H1 (cell line): Measurements from ENCODE around the gene PIGBOS1. TPM values are rescaled to one million over a fixed set of nuclear protein-coding genes. Genes with fewer than 3 reads are reported as not detected.

Experiments
- CTCF ChIA-PET: fragments of 300-600 bp; sonication (Branson Sonifier 250); formaldehyde crosslinking; loops from one replicate; lab custom pipeline; 2021; ENCODE audit not compliant: partially characterized antibody; lab: Charles Lee
- POLR2A ChIA-PET: fragments of 300-600 bp; sonication (Branson Sonifier 250); formaldehyde crosslinking; loops from one replicate; lab custom pipeline; 2021; ENCODE audit warnings: inconsistent platforms; ENCODE audit not compliant: partially characterized antibody; lab: Charles Lee
- DNase-seq, 2 experiments: peaks; one replicate each; pipeline versions ENCODE4 v3.0.0 to v3.0.0-alpha.2; 2010 to 2022; ENCODE audit warnings: low spot score in 2 of 2, low read depth in 1 of 2, mixed read lengths in 1 of 2
- FAIRE-seq: peaks from 2 replicates; lab custom pipeline; 2011; peaks lifted over from hg19 to GRCh38; lab: Jason Lieb, UNC
- H2AFZ ChIP-seq: 2 replicates; pipeline ENCODE4 v1.8.1; 2012; ENCODE audit warnings: low read length, inconsistent platforms
- H2AK5ac ChIP-seq: 2 replicates; pipeline ENCODE4 v1.6.1; 2013; ENCODE audit warnings: low read depth, low read length
- H2BK120ac ChIP-seq: replicated peaks from 2 replicates; pipeline ENCODE3; 2013; ENCODE audit warnings: low read depth, low read length, inconsistent platforms
- H2BK12ac ChIP-seq: 2 replicates; pipeline ENCODE4 v1.6.1; 2013; ENCODE audit warnings: low read depth, low read length
- H2BK15ac ChIP-seq: 2 replicates; pipeline ENCODE4 v1.6.1; 2013; ENCODE audit warnings: low read length
- H2BK20ac ChIP-seq: 2 replicates; pipeline ENCODE4 v1.6.1; 2013; ENCODE audit warnings: low read length
- H2BK5ac ChIP-seq: 2 replicates; pipeline ENCODE4 v1.6.1; 2013; ENCODE audit warnings: low read depth, low read length
- H3K14ac ChIP-seq: 2 replicates; pipeline ENCODE4 v1.6.1; 2013; ENCODE audit warnings: inconsistent platforms; ENCODE audit not compliant: insufficient read length
- H3K18ac ChIP-seq: 2 replicates; pipeline ENCODE4 v1.6.1; 2013; ENCODE audit warnings: low read length; ENCODE audit errors: extremely low read depth
- H3K23ac ChIP-seq: 2 replicates; pipeline ENCODE4 v1.6.1; 2013; ENCODE audit warnings: inconsistent platforms; ENCODE audit not compliant: insufficient read length
- H3K23me2 ChIP-seq: 2 replicates; pipeline ENCODE4 v1.6.1; 2013; ENCODE audit warnings: low read depth, low read length
- H3K27ac ChIP-seq: 2 replicates; pipeline ENCODE4 v1.6.1; 2011; ENCODE audit warnings: low read depth, low read length, inconsistent platforms
- H3K27me3 ChIP-seq, 4 experiments: replicated peaks in 1 of 4; 1 replicate in 1 of 4; 2 replicates in 3 of 4; pipeline versions ENCODE4 v1.6.1 to v1.8.1; 2011 to 2013; ENCODE audit warnings: low read length in 3 of 4, mild to moderate bottlenecking in 3 of 4, inconsistent platforms in 2 of 4, mixed read lengths in 2 of 4, moderate library complexity in 1 of 4; ENCODE audit not compliant: control insufficient read depth in 3 of 4, insufficient read depth in 3 of 4; ENCODE audit errors: extremely low read depth in 1 of 4
- H3K36me3 ChIP-seq, 4 experiments: 2 replicates each; pipeline versions ENCODE4 v1.6.1 to v1.8.1; 2011 to 2013; ENCODE audit warnings: mild to moderate bottlenecking in 4 of 4, low read length in 3 of 4, moderate library complexity in 2 of 4, control low read depth in 1 of 4, inconsistent platforms in 1 of 4; ENCODE audit not compliant: insufficient read depth in 4 of 4, control insufficient read depth in 2 of 4
- H3K4ac ChIP-seq: replicated peaks from 2 replicates; pipeline ENCODE3; 2013; ENCODE audit warnings: low read length, low read depth, mixed read lengths, inconsistent platforms; ENCODE audit not compliant: insufficient read length
- H3K4me1 ChIP-seq, 4 experiments: replicated peaks in 1 of 4; 1 replicate in 1 of 4; 2 replicates in 3 of 4; pipeline versions ENCODE4 v1.6.1 to v1.8.1; 2011 to 2013; ENCODE audit warnings: low read length in 3 of 4, inconsistent platforms in 2 of 4, mixed read lengths in 1 of 4; ENCODE audit not compliant: insufficient read depth in 4 of 4, control insufficient read depth in 3 of 4
- H3K4me2 ChIP-seq, 2 experiments: 2 replicates each; pipeline versions ENCODE4 v1.6.1 to v1.8.1; 2011 to 2013; ENCODE audit warnings: low read depth in 2 of 2, low read length in 2 of 2, control low read depth in 1 of 2, inconsistent platforms in 1 of 2, mild to moderate bottlenecking in 1 of 2; ENCODE audit not compliant: insufficient read depth in 1 of 2
- H3K4me3 ChIP-seq, 4 experiments: fragments of 200-600, 300-600 bp in 1 of 4; sonication (generic), shearing (Covaris generic), sonication (Bioruptor Twin) in 1 of 4; 2 replicates each; pipeline versions ENCODE4 v1.5.1 to v1.8.1; 2011 to 2016; ENCODE audit warnings: low read length in 4 of 4, low read depth in 3 of 4, control low read depth in 2 of 4, inconsistent platforms in 2 of 4, mild to moderate bottlenecking in 2 of 4, mixed read lengths in 1 of 4, moderate library complexity in 1 of 4; ENCODE audit not compliant: insufficient read depth in 2 of 4; ENCODE audit errors: extremely low read depth in 1 of 4
- H3K56ac ChIP-seq: replicated peaks from 2 replicates; pipeline ENCODE3; 2013; ENCODE audit warnings: low read depth, mild to moderate bottlenecking, mixed read lengths, low read length, inconsistent platforms; ENCODE audit not compliant: insufficient read length
- H3K79me1 ChIP-seq: 2 replicates; pipeline ENCODE4 v1.6.1; 2013; ENCODE audit warnings: low read depth, low read length, control low read depth
- H3K79me2 ChIP-seq, 2 experiments: 2 replicates each; pipeline versions ENCODE4 v1.6.1 to v1.8.1; 2012 to 2013; ENCODE audit warnings: low read length in 2 of 2, mild to moderate bottlenecking in 2 of 2, inconsistent platforms in 1 of 2; ENCODE audit not compliant: insufficient read depth in 2 of 2, control insufficient read depth in 1 of 2
- H3K9ac ChIP-seq, 4 experiments: replicated peaks in 1 of 4; 1 replicate in 1 of 4; 2 replicates in 3 of 4; pipeline versions ENCODE4 v1.6.1 to v1.8.1; 2011 to 2013; ENCODE audit warnings: low read depth in 3 of 4, low read length in 3 of 4, control low read depth in 2 of 4, mild to moderate bottlenecking in 2 of 4, moderate library complexity in 2 of 4, inconsistent platforms in 1 of 4; ENCODE audit errors: extremely low read depth in 1 of 4
- H3K9me3 ChIP-seq, 2 experiments: 2 replicates each; pipeline versions ENCODE4 v1.6.1 to v1.8.1; 2012 to 2013; ENCODE audit warnings: mild to moderate bottlenecking in 2 of 2, moderate library complexity in 2 of 2, control low read depth in 1 of 2, inconsistent platforms in 1 of 2, low read depth in 1 of 2, low read length in 1 of 2, mixed read lengths in 1 of 2; ENCODE audit not compliant: insufficient read depth in 2 of 2
- H4K20me1 ChIP-seq, 2 experiments: replicated peaks in 1 of 2; 2 replicates each; pipeline versions ENCODE3 to v1.8.1; 2011 to 2013; ENCODE audit warnings: inconsistent platforms in 2 of 2, low read length in 2 of 2, mild to moderate bottlenecking in 1 of 2; ENCODE audit not compliant: insufficient read depth in 2 of 2, control insufficient read depth in 1 of 2
- H4K5ac ChIP-seq: 2 replicates; pipeline ENCODE4 v1.6.1; 2013; ENCODE audit warnings: low read length, low read depth, mixed read lengths, inconsistent platforms; ENCODE audit not compliant: insufficient read length
- H4K8ac ChIP-seq: 2 replicates; pipeline ENCODE4 v1.8.0; 2013; ENCODE audit warnings: mild to moderate bottlenecking, moderate library complexity, low read length, inconsistent platforms; ENCODE audit not compliant: insufficient read depth; ENCODE audit errors: extremely low read depth
- H4K91ac ChIP-seq: replicated peaks from 2 replicates; pipeline ENCODE3; 2013; ENCODE audit warnings: low read length, mixed read lengths, inconsistent platforms; ENCODE audit not compliant: insufficient read length
- ATF3 ChIP-seq: IDR thresholded peaks from 2 replicates; pipeline ENCODE4 v1.6.1; 2011; ENCODE audit warnings: low read depth, mild to moderate bottlenecking, low read length; ENCODE audit not compliant: insufficient read depth
- CHD1 ChIP-seq: IDR thresholded peaks from 2 replicates; pipeline ENCODE4 v1.6.1; 2012; ENCODE audit warnings: low read depth, low read length, improper control_type of control experiment
- CHD2 ChIP-seq: IDR thresholded peaks from 2 replicates; pipeline ENCODE4 v1.6.1; 2012; ENCODE audit warnings: low read length, improper control_type of control experiment
- EP300 ChIP-seq, 2 experiments: IDR thresholded peaks; 1 replicate in 1 of 2; 2 replicates in 1 of 2; pipeline ENCODE4 v1.6.1; 2011 to 2012; ENCODE audit warnings: low read depth in 2 of 2, low read length in 2 of 2, mild to moderate bottlenecking in 2 of 2, borderline replicate concordance in 1 of 2, inconsistent platforms in 1 of 2, moderate library complexity in 1 of 2
- RFX5 ChIP-seq: IDR thresholded peaks from 2 replicates; pipeline ENCODE4 v1.6.1; 2011; ENCODE audit warnings: low read depth, low read length, improper control_type of control experiment, borderline replicate concordance
- TCF12 ChIP-seq: IDR thresholded peaks from 2 replicates; pipeline ENCODE4 v1.6.1; 2011; ENCODE audit warnings: low read depth, mild to moderate bottlenecking, low read length
- WGBS, 2 experiments: shearing (Covaris generic) in 1 of 2; methylation state at CpG; one replicate each; pipeline versions ENCODE4 v1.1.6 to v1.1.7; 2013 to 2015; ENCODE audit warnings: low lambda C conversion rate in 2 of 2, mixed read lengths in 2 of 2, inconsistent platforms in 1 of 2, low coverage in 1 of 2, missing lambda C conversion rate in 1 of 2; ENCODE audit not compliant: insufficient replicate concordance in 2 of 2, insufficient coverage in 1 of 2, insufficient read length in 1 of 2; ENCODE audit errors: extremely low coverage in 1 of 2, missing lambda C conversion rate in 1 of 2; 5-methylcytosine and 5-hydroxymethylcytosine counted together
- polyA plus RNA-seq, 7 experiments: library from polyadenylated mRNA; depleted of rRNA in 3 of 7; stranded (reverse) in 5 of 7; unstranded in 2 of 7; fragments of >200 nt in 5 of 7; fragments of 200-250 nt in 2 of 7; gene quantifications; 1 replicate in 5 of 7; 2 replicates in 1 of 7; 4 replicates in 1 of 7; pipeline versions ENCODE4 v1.2.1 to v1.2.3, GENCODE V29; 2011 to 2013; ENCODE audit warnings: missing spikeins in 2 of 7, mixed read lengths in 2 of 7
- total RNA-seq: library from RNA; stranded (reverse); fragmentation: NEBNext Ultra II Directional; extraction: Animal tissue kit (Norgen Biotek cat#: 25700); gene quantifications from 2 replicates; pipeline ENCODE4 v1.2.1, GENCODE V29; 2021

The PIGBOS1 gene
- total and polyA plus RNA-seq, 2 of the 8 experiments (the other 6 are each of a cell fraction or from before 2014, with no cell fraction given): 7.8 to 16.7 TPM

DNA sequence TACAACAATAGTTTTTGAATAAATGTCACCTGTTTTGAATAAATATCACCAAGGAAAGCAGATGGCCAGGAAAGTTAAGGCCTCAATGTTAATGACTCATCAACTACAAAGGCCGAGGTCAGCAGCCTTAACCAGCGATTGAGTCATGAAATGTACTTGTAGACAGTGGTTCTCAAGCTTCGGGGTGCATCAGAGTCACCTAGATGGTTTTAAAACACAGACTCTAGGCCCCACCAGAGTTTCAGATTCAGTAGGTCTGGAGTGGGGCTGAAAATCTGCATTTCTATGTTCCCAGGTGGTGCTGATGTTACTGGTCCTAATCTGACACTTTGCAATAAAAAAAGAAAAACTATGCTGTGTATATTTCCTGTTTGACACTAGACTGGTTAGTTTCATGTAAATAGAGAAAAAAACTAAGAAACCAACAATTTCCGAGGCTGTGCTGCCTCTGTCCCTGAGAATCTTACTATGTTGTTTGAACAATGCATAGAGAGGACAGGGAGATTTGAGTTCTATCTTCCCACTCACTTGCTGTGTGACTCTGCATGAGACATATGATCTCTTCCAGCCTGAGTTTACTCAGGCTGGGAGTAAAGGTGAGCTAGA lies 39.1 kb downstream of the PIGBOS1 start:
- Histone ChIP-seq H4K91ac (no peak overlapping the region), H2AK5ac (no peak overlapping the region), H3K4me1 (no peaks in the 10 kb centered on the region), H3K23ac (no peak overlapping the region), H2BK15ac (no peak overlapping the region), H3K27me3 (no peaks in the 10 kb centered on the region), H2BK120ac (no peak overlapping the region), H3K56ac (no peak overlapping the region), H3K9me3 (no peaks in the 10 kb centered on the region), H2BK12ac (no peak overlapping the region), H3K36me3 (no peaks in the 10 kb centered on the region), H3K4ac (no peak overlapping the region), H3K79me2 (no peaks in the 10 kb centered on the region), H2BK20ac (no peak overlapping the region), H3K14ac (no peak overlapping the region), H2BK5ac (no peak overlapping the region), H3K4me2 (no peak overlapping the region), H4K20me1 (no peaks in the 10 kb centered on the region), H3K4me3 (no peak overlapping the region), H3K23me2 (no peaks in the 10 kb centered on the region), H4K8ac (no peak overlapping the region), H3K79me1 (no peaks in the 10 kb centered on the region), H3K9ac (no peak overlapping the region), H3K27ac (no peak overlapping the region), H4K5ac (no peak overlapping the region), H3K18ac (no peak overlapping the region), H2AFZ (no peak overlapping the region)
- ChIA-PET POLR2A (no interaction called here), CTCF (interaction anchor here (0.7 to 1.1 kb wide), 2 partner anchors 8 to 159 kb away, joined by 3 read pairs; no protein-coding TSS in a partner anchor)
- no peak for TF ChIP-seq RFX5
- TF ChIP-seq CHD2: no peak
- TF ChIP-seq ATF3: no peak
- TF ChIP-seq TCF12: no peak
- TF ChIP-seq CHD1: no peak
- TF ChIP-seq EP300 (IDR thresholded peaks at IDR 0.05; ENCODE audit: borderline replicate concordance in 1 of 2, low read depth in 2 of 2, low read length in 2 of 2): no peak
- FAIRE-seq (no peak), DNase-seq (no peak)
- 93% methylated on average over 4 of the region's 4 CpGs; no CpG with 5 or more reads in 1 of the 2 experiments for WGBS, 2 experiments
